ENCODE measurements around the gene ERBB4.

GRCh38 chr2:212259226-212259625, 279.4 kb downstream of the ERBB4 start:
- TF ChIP-seq POLR2A (IDR thresholded peaks at IDR 0.05) (no peak), CTCF (IDR thresholded peaks at IDR 0.05) (no peak)

Measured in transverse colon (tissue), 3 donors.